IPS-NIHi11 (cell line): ENCODE data around the gene DIS3L2.
A peak's percentile ranks its signal among the peaks of the same experiment; 100 is the strongest.
"Not testable (repeated sequence)": the region's sequence is repeated elsewhere in the genome, so short reads cannot be mapped to it uniquely, and the experiment has no call there.

Experiments
- DNase-seq: peaks from one replicate; pipeline ENCODE4 v3.0.0; 2012; ENCODE audit warnings: mixed read lengths, low spot score

The DIS3L2 gene

DNA sequence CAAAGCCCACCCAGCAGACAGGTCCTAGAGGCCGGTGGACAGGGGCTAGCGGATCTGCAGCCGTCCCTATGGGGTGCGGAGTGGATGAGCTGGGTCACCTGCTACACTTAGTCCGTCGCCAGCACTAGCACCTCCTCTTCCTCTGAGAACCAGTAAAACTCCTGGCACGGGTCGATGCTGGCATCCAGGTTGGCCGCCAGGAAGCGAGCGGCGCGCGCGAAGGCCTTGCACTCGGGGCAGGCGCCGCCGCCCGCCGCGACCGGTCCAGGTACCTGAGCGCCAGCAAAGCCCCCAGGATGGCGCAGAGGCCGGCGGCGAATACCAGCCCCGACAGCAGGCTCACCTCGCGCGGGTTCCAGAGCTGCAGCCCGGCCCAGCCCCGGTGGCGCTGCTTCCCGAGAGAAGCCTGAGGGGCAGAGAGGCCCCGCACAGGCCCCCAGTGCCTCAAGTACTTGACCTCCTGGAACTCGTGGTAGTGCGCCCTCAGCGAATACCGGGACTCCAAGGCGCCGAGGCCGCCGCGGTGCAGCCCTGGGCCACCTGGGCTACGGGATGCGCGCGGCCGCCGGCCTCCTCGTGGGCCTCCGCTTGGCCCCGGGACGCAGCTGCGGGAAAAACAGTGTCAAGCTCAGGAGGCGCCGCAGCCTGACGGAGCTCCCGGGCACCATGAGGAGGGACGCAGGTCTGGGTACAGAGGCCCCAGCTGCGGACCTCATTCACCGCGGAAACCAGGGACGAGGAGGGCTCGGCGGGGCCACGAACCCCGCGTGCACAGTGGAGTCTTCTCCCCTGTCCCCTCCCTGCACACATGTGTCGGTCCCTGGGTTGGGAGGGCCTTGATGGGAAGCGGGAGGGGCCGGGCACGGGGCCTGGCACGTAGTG is 389.5 kb downstream of the DIS3L2 start:
- DNase-seq, result peak; percentile 61

DNA sequence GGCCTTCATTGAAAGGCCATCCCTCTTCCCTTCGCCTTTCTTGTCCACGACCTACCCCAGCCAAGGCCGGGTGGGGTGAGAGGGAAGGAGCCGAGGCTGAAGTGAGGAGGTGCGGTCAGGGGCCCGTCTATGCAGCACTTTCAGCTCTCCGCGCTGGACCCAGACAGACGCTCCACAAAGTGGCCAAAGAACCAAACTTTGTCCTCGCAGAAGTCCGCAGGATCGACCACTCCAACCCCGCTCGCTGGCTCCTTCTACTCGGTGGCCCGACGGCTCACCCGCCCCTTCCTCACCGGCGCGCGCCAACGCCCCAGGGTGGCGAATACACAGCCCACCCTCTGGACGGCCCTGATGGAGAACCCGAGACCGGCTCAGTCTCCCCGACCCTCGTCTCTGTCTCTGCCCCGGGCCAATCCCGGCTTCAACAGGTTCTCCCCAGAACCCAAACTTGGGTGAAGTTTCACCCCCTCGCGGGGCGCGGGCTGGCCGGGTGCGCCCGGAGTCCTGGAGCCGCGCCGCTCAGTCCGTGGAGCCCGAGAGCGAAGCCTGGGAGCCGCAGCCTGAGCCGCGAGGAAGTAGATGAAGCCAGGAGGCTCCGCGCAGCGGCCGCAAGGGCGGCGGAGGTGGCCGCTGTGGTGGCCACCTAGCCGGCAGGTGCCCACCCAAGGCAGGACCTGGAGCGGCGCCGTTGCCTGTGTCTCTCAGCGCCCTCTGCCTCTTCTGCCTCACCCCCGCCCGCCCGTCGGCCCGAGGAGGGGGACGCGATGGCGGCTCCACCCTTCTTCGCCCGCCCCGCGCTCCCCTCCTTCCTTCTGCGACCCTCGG is 390.4 kb downstream of the DIS3L2 start:
- DNase-seq, result peak; percentile 55

DNA sequence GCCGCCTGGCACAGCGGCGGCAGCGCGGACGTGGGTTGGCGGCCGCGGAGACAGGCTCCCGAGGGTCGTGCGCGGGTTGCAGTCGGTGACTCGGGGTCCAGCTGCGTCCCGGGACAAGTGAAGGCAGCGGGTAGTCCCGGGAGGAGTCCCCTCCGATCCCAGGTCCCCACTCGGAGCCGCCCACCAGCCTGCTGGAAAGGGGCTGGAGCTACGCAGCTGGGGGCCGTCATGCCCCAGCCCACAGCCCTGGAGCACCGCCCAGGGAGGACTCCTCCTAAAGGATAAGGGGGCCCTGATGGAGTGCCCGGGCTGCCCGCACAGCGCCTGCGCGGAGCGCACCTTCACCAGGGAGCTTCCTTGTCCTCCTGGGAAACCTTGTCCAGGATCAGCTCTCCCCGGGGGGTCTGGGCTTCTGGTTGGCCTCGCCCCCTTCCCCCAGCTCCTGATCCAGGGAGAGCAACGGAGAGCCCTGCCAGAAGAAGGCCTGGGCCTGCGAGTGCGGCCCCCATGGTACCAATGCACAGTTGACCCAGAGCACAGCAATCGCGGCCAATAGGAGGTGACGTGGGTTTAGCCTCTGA is 391.1 kb downstream of the DIS3L2 start:
- no peak for DNase-seq

DNA sequence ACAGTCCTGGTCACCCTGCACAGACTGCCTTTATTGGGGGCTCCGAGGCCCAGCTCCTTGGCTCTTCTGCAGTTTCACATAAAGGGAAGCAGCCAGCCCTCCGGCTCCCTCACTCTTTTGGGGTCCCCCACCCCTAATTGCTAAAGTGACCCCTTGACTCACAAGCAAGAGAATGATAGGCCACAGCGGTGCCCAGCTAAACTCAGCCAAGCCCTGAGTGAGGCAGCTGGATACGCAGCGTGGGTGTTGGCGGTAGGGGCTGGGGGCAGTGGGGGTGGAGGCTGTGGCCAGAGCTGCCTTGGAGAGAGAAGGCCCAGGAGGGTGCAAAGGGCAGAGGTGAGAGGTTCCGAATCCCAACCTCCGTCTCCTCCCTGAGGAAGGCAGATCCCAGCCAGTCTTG is 391.6 kb downstream of the DIS3L2 start:
- DNase-seq, result no peak

DNA sequence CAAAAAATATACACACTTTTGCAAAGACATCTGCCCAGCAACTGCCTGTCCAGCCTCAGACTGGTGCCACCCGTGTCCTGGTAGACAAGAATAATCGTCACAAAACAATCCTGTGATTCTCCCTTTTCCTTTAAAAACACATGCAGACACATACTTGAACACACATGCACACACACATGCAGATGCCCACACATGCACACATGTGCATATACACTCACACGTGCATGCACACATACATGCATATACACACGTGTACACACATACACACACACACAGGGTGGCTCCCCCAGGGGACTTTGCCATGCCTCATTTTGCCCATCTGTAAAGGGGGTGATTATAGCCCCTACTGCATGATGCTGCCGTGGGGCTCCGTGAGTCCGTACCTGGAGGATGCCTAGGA is 392.1 kb downstream of the DIS3L2 start:
- DNase-seq, result no peak

DNA sequence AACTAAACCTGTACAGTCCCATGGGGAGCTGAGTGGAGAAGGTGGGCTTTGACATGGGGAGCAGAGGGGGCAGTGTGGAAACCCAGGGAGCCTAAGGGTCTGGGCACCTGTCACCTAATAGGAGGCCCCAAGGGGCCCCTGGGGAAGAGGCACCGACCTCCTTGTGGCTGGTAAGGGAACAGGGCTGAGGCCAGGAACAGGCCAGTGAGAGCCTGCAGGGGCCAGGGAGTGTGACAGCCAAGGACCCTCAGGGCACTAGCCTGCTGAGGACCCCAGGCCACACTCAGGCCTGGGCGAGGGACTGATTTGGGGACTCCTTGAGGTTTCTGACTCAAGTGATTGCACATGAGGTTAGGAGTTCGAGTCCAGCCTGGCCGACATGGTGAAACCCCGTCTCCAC is 392.6 kb downstream of the DIS3L2 start:
- no peak for DNase-seq

DNA sequence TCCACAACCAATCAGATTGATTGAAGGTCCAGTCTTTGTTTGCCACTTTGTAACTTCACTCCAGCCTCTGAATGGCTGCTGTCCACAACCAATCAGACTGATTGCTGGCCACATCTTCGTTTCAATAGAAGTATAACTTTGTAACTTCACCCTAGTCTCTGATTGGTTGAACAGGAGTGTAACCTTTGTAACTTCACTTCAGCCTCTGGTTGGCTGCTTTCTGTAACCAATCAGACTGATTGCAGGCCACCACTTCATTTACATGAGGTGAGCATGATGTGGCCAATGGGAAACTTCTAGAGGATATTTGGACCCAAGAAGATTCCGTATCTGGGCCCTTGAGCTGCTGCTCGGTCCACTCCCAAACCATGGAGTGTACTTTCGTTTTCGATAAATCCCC is 400.1 kb downstream of the DIS3L2 start:
- DNase-seq, result no peak

DNA sequence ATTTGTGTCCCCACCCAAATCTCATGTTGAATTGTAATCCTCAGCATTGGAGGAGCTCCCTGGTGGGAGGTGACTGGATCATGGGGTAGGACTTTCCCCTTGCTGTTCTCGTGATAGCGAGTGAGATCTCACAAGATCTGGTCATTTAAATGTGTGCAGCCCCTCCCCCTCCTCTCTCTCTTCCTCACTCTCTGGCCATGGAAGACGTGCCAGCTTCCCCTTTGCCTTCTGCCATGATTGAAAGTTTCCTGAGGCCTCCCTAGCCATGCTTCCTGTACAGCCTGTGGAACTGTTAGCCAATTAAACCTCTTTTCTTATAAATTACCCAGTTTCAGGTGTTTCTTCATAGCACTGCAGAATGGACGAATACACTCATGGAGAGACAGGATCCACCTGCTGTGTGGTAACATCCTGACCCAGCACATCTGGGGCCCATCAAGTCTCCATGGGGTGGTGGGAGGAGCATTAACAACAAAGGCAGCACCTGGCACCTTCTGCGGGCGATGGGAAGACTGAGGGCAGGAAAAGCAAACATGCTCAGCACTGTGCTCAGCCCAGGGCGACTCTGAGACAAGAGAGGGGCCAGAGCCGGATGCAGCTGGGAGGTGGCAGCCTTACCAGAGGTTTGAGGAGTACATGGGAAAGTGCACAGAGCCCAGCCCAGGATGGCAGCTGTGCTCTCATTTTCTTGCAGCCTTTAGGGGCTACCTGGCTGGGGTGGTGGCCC is 400.8 kb downstream of the DIS3L2 start:
- no peak for DNase-seq

DNA sequence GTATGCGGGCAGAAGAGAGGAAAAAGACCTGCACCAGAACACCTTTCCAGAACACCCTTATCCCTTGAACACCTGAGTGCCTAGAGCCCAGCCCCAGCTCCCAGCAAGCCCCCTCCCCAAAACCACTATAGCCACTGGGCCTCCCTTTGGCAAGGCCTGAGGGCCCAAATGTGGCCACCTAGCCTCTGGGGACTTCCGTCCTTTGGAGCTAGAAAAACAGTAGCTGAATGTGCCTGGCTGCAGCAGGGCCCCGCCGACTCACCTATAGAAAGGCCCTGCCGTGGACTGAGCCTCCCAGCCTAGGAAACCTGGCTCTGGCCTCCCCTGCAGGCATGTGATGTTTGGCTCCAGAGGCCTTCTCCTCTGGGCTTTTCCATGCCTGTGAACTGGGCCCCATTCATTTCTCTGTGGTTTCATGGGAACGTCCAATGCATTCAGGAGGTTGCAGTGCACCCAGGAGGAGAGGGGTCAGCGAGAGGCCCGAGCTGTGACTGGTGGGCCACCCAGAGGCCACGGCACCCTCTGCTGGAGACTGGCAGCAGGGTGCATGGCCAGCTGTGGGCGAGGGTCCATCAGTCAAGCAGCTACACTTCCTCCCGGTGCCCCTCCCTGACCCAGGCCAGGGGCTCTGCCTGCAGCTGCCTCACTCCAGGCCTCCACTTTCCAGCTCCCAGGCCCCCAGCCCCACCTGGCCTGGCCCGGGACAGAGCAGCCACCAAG is 401.7 kb downstream of the DIS3L2 start:
- DNase-seq, result not testable (repeated sequence)

DNA sequence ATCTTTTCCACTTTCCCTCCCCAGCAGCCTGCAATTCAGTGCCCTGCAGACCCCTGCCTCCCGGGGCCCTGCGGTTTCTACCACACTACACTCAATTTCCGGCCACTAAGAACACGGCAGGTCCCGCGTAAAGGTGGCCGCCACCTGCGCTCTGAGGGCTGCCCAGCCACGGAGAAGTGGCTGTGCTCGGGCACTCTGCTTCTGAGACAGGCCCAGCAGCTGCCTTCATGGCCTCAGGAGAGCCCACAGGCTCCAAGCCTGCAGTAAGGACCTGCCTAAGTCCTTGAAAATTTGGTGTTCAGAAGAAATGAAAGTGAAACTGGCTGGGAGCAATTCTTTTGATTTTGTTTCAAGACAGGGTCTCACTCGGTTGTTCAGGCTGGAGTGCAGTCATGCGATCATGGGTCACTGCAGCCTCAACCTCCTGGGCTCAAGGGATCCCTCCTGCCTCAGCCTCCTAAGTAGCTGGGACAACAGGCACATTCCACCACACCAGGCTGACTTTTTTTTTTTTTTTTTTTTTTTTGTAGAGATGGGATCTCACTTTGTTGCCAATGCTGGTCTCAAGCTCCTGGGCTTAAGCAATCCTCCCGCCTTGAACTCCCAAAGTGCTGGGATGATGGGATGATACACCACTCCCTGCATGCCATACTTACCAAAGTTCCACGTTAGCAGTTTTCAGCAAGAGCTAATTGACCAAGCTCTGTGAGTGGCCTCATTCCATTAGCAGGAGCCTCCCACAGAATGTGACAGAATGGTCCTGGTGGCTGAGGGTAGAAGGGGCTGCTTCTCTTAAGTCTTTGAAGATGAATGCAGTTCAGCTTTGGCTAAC is 402.5 kb downstream of the DIS3L2 start:
- DNase-seq, result no peak

DNA sequence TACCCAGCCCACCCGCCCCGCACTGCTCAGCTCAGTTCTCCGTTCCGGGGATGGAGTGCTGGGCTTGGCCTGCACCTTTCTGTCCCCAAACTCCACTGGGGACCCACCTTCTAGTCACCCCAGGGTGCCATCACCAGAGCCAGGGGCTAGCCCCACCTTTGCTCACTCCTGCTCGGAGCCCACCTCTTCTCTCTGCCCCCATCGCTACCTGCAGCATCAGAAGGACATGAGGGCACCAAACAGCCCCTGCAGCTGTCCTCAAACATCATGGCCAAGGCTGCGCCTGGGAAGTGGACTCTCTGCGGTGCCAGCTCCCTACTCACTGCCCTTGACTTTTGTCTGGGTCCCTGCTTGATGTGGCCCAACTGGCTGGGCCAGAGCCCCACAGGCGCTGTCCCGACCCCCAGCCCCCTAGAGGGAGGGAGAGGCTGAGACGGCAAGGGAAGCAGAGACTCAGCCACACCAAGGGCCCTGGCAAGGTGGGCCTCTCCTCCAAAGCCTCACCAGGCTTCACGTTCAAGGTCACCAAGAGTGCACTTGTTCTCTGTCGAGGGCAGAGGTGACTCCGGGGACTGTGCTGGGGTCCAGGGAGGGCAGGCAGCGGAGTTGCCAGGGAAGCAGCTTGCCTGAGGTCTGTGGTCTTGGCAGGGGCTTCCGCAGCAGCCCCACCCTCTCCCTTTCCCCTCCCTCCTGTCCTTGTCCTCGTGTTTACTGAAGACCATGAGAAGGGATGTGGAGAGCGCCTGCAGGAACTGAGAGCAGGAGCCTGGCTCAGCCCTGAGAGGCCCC is 403.5 kb downstream of the DIS3L2 start:
- not testable (repeated sequence) for DNase-seq

DNA sequence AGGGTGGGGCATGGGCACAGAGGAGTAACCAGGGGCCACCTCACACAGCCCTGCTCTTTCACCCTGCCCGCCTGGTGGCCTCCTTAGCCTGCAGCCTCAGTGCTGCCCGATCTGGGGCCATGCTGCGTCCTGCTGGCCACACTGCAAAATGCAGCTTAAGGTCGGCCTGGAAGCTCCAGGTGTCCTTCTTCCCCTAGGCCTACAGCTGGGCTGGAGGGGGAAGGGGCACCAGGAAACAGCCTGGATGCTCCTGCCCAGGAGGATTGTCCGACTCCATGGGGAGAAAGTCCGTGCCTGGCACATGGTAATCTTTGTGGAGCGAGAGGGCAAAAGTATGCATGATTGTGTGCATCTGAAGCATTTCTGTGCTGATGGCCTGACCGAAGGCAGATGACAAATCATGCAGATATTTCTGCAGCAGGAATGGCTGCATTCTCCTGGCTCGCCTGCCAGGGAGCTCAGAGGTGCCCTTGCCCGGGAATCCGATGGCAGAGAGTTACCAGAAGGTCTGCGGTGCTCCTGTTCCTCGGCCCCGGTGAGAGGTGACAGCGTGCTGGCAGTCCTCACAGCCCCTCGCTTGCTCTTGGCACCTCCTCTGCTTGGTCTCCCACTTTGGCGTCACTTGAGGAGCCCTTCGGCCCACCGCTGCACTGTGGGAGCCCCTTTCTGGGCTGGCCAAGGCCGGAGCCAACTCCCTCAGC is 404.3 kb downstream of the DIS3L2 start:
- peak; percentile 75 for DNase-seq

DNA sequence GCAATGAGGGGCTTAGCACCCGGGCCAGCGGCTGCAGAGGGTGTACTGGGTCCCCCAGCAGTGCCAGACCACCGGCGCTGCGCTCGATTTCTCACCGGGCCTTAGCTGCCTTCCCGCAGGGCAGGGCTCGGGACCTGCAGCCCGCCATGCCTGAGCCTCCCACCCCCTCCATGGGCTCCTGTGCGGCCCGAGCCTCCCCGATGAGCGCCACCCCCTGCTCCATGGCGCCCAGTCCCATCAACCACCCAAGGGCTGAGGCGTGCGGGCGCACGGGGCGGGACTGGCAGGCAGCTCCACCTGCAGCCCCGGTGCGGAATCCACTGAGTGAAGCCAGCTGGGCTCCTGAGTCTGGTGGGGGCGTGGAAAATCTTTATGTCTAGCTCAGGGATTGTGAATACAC is 404.9 kb downstream of the DIS3L2 start:
- DNase-seq, result not testable (repeated sequence)

DNA sequence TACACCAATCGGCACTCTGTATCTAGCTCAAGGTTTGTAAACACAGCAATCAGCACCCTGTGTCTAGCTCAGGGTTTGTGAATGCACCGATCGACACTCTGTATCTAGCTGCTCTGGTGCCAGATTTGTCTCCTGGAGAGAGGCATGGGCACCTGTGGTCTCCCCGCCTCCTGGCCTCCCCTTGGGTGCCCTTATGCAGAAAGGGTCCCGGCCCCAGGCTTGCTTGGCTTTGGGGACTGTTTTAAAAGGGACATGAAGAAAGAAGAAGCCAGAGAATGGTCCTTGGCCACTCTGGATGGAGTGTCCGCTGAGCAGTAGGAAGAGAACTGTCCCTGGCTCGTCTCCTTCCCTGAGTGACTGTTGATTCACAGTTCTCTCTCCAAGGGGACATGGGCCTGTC is 405.5 kb downstream of the DIS3L2 start:
- no peak for DNase-seq

DNA sequence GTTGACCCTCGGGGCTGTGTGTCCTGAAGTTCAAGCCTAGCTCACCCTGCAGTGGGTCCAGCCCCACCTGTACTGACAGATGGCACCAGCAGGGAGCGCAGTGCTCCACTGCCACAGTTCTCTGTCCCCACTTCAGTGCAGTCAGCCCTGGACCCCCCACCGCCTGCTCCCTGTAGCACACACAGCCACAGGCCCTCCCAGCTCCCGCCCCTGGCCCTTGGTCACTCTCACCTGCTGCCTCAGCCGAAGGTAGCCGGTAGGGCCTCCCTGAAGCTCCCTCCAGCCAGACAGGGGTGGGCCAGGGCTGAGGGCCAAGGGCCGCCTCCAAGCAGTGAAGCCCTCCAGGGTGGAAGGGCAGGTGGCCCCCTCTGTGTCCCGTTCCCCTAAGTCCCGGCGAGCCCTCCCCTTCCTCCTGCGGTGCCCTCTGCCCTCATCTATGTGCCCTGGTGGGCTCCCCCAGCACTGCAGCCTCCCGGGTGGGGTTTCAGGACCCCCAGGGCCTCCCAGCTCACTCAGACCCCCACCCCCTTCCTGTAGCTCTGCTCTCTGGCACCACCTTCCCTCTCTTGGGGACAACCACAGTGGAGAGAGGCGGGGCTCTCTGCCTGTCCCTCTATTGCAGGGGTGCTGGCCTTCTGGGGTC is 406.2 kb downstream of the DIS3L2 start:
- DNase-seq, result peak; percentile 74

DNA sequence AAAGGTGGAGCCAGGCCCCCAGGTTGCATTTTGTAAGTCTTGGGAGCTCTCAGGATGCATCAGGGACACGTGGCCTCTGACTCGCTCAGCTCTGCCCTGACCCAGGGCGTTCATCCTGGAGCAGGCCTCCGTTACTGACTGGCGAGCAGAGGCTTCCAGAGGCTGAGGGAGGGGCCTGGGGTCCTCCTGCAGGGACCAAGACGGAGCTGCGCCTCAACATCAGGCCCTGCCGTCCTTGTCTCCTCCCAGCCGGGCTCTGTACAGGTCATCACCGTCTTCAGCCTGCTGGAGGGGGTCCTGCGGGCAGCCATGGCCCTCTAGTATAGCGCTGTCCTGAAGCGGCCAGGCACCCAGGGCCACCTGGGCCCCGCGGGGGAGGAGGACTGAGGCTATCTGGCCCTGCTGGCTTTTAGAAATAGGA is 406.8 kb downstream of the DIS3L2 start:
- no peak for DNase-seq

DNA sequence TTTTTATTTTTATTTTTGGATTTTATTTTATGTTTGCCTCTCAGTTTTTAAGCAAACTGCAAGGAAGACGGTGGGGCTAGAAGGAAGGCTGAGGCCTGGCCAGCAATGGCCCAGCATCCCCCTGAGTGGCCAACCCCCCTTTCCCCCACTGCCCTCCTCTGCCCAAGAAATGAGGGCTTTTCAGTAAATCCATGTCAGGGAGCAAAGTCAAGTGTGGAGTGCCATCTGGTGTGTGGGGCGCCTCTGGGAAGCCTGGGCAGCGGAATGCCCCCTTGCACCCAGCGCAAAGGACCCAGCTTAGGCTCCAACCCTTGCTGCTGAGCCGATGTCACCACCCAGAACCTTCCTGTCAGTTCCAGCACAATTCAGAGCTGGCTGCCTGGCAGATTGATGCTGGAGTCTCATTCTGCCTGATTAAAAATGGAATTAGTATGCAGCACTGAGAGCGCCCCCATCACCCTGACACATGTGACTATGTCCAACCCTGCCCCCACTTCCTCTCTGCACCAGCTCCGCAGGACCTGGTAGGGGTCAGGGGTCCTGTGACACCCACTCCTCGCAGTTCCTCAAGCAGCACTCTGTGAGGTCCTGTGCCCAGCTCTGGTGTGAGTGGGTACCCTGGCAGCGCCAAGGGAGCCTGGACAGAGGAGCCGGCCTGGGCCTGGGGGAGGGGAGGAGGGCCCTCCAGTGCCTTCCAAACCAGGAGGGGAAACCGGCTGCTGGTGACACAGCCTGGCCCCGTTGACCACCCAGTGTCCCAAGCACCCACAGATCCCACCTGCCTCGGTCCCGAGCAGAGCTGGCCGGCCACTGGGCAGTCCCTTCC is 407.8 kb downstream of the DIS3L2 start:
- no peak for DNase-seq

DNA sequence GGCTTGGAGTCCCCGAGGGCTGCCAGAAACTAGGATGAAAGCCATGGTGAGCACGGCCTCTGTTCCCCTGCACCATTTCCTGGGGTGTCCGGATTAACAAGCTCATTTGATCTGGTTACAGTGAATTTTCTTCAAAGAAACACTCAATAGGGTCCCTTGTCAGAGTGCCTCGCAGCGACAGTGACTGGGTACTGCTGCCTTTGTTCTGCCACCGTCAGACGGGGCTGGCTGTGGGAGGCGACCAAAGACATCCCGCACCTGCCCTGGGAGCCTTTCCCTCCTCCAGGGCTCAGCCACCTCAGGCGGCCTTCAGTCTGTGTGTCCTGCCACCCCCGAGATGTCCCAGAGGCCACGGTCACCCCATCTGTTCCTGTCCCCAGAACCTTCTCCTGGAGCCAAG is 408.5 kb downstream of the DIS3L2 start:
- DNase-seq, result not testable (repeated sequence)
